Gastrocnemius medialis (tissue), 4 donors: ENCODE results near the gene ERCC6. TPM values are rescaled to one million over a fixed set of nuclear protein-coding genes. Genes with fewer than 3 reads are reported as not detected.

Experiments used
- ATAC-seq, 2 donors: fragments of 150-250 bp; one replicate each; pipeline ENCODE4 v1.9.1; 2016
- DNase-seq, 2 donors: peaks; one replicate each; pipeline ENCODE4 v3.0.0-alpha.2; 2019
- H3K27ac ChIP-seq, 4 donors: fragments of 200-600 bp; sonication (generic); 1 replicate in 1 of 4; 2 replicates in 3 of 4; pipeline ENCODE4 v1.5.1; 2016 to 2018; ENCODE audit warnings: mild to moderate bottlenecking in 2 of 4, moderate library complexity in 1 of 4
- H3K27me3 ChIP-seq, 3 donors: fragments of 200-600 bp; sonication (generic) in 2 of 3; 1 replicate in 1 of 3; 2 replicates in 2 of 3; pipeline versions ENCODE4 v1.5.1 to v1.6.0; 2016 to 2019; ENCODE audit warnings: mild to moderate bottlenecking in 1 of 3, moderate library complexity in 1 of 3
- H3K36me3 ChIP-seq, 2 donors: fragments of 200-600 bp; sonication (generic) in 1 of 2; one replicate each; pipeline ENCODE4 v1.5.1; 2017 to 2018
- H3K4me1 ChIP-seq, 2 donors: fragments of 200-600 bp; sonication (generic) in 1 of 2; one replicate each; pipeline ENCODE4 v1.5.1; 2016 to 2017; ENCODE audit warnings: mild to moderate bottlenecking in 2 of 2
- H3K4me3 ChIP-seq, 4 donors: fragments of 200-600 bp; sonication (generic) in 3 of 4; 1 replicate in 1 of 4; 2 replicates in 3 of 4; pipeline ENCODE4 v1.5.1; 2016 to 2019; ENCODE audit warnings: mild to moderate bottlenecking in 2 of 4
- H3K9me3 ChIP-seq, 3 donors: fragments of 200-600 bp; sonication (generic) in 2 of 3; 1 replicate in 1 of 3; 2 replicates in 2 of 3; pipeline ENCODE4 v1.5.1; 2016 to 2019
- POLR2A ChIP-seq, 2 donors: fragments of 450-650 bp; IDR thresholded peaks; one replicate each; pipeline ENCODE4 v1.6.1; 2017; ENCODE audit warnings: antibody characterized with exemption in 2 of 2, mild to moderate bottlenecking in 2 of 2, moderate library complexity in 2 of 2
- in situ Hi-C, 4 donors: fragments of 200-750 bp; cut with MboI; loops; one replicate each; pipeline versions ENCODE4 v1.15.0 to v1.8.0; 2017; ENCODE audit warnings: low sequenced_read_pairs in 4 of 4
- intact Hi-C: fragments of 100-400 bp; cut with DNase I; formaldehyde crosslinking; loops from one replicate; pipeline ENCODE4 v1.15.1; 2023; ENCODE audit warnings: low total_unique reads
- total RNA-seq, 4 donors: library from RNA; depleted of rRNA; stranded (reverse); fragments of >200 nt; gene quantifications; one replicate each; pipeline versions ENCODE4 v1.1.0 to v1.2.3, GENCODE V29; 2016
- TF ChIP-seq, protein P1 (sequence below), 5 experiments: fragments of 450-650 bp in 3 of 5; fragments of 200-600 bp in 2 of 5; sonication (generic) in 2 of 5; IDR thresholded peaks in 4 of 5; conservative IDR thresholded peaks in 1 of 5; 1 replicate in 4 of 5; 2 replicates in 1 of 5; pipeline ENCODE4 v1.5.1; 2016 to 2019; ENCODE audit warnings: antibody characterized with exemption in 5 of 5, mild to moderate bottlenecking in 3 of 5, moderate library complexity in 3 of 5

The ERCC6 gene
- total RNA-seq: 10 to 100 TPM in 3 of 4 donors, 1 to 10 TPM in 1; 8.7 to 16.7 (median 10.5) TPM

DNA sequence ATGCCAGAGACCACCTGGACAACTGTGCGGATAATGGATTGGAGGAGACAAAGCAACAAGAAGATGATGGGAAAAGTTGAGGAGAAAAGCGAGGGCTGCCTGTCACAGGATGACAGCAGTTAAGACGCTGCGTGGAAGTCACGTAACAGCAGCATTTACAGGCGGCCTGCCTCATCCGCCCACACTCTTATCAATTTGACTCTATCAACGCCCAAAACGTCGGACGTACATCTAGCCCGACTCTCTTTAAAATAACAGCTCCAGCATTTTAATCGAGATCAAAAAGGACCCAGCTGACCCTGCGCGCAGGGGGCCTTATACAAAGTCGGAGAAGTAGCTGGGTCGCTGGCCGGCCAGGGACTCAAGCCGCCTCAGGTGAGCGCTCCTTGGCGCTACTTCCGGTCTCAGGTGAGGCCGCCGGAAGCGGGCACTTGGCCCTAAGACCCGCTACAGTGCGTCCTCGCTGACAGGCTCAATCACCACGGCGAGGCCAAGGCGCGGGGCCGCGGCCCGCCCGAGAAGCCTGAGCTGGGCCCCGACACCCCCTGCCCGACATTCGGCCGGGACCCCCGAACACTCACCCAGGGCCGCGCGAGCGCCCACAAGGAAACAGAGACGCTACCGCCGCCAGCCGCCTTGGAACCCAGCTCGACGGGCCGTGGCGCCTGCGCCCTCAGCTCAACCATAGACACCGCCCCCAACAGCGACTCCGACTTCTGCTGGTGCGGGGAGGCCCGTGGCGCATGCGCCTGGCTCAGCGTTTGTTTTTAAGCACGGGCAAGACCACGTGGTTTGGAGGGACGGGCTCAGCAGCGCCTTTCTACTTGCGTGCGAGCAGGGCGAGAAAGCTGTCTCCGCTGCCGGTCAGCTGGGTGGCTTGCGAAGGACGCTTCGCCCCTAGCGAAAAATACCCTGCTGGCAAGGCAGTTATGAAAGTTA lies at the start of gene ERCC6:
Gene ERCC6 (minus strand): TSS at position 741 of the 939 bp plus-strand sequence.
- in situ Hi-C loops: no loop called here
- intact Hi-C loops: loop anchor here (10.0 kb wide), 1 partner anchor 1086 kb away; the partner anchor contains the start of gene SGMS1

DNA sequence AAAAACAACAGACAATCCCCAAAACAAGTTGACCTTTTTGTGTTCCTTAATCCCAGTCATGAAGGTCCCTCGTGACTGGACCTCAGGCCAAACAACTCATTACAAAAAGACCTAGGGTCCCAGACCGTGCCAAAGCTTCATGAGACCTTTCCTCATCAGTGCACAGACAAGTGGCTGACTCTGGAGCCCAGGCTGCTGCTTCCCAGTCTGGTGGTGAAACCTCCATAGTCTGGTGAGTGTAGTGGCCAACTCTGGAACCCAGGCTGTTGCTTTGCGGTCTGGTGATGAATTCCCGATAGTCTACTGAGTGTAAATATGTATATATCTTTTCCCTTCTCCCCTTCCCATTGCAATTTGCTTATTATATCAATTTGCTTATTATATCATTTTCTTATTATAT lies 49.1 kb upstream of the ERCC6 start:
- H3K4me1 ChIP-seq: no peaks in the 10 kb centered on the region
- intact Hi-C loops (no loop called here), in situ Hi-C loops (no loop called here)
- DNase-seq: no peak
- H3K27me3 ChIP-seq: peaks cover 0 to 3% (median 0%) of the 10 kb centered on the region in 3 donors
- no peak for ATAC-seq
- no peak overlapping the region for H3K27ac ChIP-seq
- TF ChIP-seq, protein P1, sequence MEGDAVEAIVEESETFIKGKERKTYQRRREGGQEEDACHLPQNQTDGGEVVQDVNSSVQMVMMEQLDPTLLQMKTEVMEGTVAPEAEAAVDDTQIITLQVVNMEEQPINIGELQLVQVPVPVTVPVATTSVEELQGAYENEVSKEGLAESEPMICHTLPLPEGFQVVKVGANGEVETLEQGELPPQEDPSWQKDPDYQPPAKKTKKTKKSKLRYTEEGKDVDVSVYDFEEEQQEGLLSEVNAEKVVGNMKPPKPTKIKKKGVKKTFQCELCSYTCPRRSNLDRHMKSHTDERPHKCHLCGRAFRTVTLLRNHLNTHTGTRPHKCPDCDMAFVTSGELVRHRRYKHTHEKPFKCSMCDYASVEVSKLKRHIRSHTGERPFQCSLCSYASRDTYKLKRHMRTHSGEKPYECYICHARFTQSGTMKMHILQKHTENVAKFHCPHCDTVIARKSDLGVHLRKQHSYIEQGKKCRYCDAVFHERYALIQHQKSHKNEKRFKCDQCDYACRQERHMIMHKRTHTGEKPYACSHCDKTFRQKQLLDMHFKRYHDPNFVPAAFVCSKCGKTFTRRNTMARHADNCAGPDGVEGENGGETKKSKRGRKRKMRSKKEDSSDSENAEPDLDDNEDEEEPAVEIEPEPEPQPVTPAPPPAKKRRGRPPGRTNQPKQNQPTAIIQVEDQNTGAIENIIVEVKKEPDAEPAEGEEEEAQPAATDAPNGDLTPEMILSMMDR (IDR thresholded peaks at IDR 0.05 in 4 of 5, conservative IDR thresholded peaks at IDR 0.05 in 1 of 5): no peak
- TF ChIP-seq POLR2A (IDR thresholded peaks at IDR 0.05): no peak
- H3K4me3 ChIP-seq: no peak overlapping the region
- no peaks in the 10 kb centered on the region for H3K9me3 ChIP-seq
- H3K36me3 ChIP-seq: no peaks in the 10 kb centered on the region

More for the DNA sequence above, at the start of gene ERCC6:
- H3K9me3 ChIP-seq: no peaks in the 10 kb centered on the region
- H3K27ac ChIP-seq: peak within 1 kb of the TSS; percentile 87 to 96 (median 90)
- TF ChIP-seq POLR2A (IDR thresholded peaks at IDR 0.05): peak; percentile 68 to 79
- TF ChIP-seq, protein P1 (IDR thresholded peaks at IDR 0.05 in 4 of 5, conservative IDR thresholded peaks at IDR 0.05 in 1 of 5): peak in 2 of 5 experiments; percentile 21 to 28
- ATAC-seq (peak; percentile 97 to 99), DNase-seq (peak; percentile 97 to 98)
- H3K36me3 ChIP-seq: no peaks in the 10 kb centered on the region
- H3K4me3 ChIP-seq: peak within 1 kb of the TSS; percentile 78 to 87 (median 83)
- H3K27me3 ChIP-seq: no peaks in the 10 kb centered on the region
- peaks cover 12 to 19% of the 10 kb centered on the region in 2 donors for H3K4me1 ChIP-seq

DNA sequence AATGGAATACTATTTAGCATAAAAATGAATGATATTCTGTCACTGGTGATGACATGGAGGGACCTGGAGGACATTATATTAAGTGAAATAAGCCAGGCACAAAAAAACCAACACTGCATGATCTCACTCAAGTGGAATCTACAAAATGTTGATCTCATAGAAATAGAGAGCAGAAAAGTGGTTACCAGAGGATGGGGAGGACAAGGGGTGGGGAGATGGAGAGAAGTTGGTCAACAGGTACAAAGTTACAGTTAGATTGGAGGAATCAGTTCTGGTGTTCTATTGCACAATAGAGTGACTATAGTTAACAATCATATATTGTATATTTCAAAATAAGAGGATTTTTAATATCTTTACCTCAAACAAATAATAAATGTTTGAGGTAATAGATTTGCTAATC lies 46.5 kb upstream of the ERCC6 start:
- in situ Hi-C loops: no loop called here

GRCh38 chr10:49579621-49580020 lies 40.7 kb upstream of the ERCC6 start:
- Histone ChIP-seq H3K36me3 (no peaks in the 10 kb centered on the region), H3K27ac (no peak overlapping the region), H3K4me1 (no peaks in the 10 kb centered on the region), H3K27me3 (no peaks in the 10 kb centered on the region), H3K4me3 (no peak overlapping the region), H3K9me3 (no peaks in the 10 kb centered on the region)
- DNase-seq (no peak), ATAC-seq (no peak)
- intact Hi-C loops (no loop called here), in situ Hi-C loops (no loop called here)
- TF ChIP-seq POLR2A (IDR thresholded peaks at IDR 0.05): no peak
- TF ChIP-seq, protein P1 (IDR thresholded peaks at IDR 0.05 in 4 of 5, conservative IDR thresholded peaks at IDR 0.05 in 1 of 5): no peak

More for the DNA sequence above, 46.5 kb upstream of the ERCC6 start:
- Histone ChIP-seq H3K4me1 (no peaks in the 10 kb centered on the region), H3K4me3 (no peak overlapping the region), H3K27ac (no peak overlapping the region), H3K9me3 (no peaks in the 10 kb centered on the region), H3K36me3 (no peaks in the 10 kb centered on the region), H3K27me3 (peaks cover 0 to 3% (median 0%) of the 10 kb centered on the region in 3 donors)
- ATAC-seq (no peak), DNase-seq (no peak)
- TF ChIP-seq, protein P1 (IDR thresholded peaks at IDR 0.05 in 4 of 5, conservative IDR thresholded peaks at IDR 0.05 in 1 of 5): no peak
- TF ChIP-seq POLR2A (IDR thresholded peaks at IDR 0.05): no peak
- intact Hi-C loops: no loop called here
